Naive B cell (primary cell): ENCODE data around the gene ST3GAL6. TPM values are rescaled to one million over a fixed set of nuclear protein-coding genes. Genes with fewer than 3 reads are reported as not detected.
"Not testable (repeated sequence)": the region's sequence is repeated elsewhere in the genome, so short reads cannot be mapped to it uniquely, and the experiment has no call there.

Experiments used
- ATAC-seq, 2 donors: fragments of 150-1000 bp; cut with Tn5 transposase; 2 replicates each; pipeline ENCODE4 v1.10.0; 2021; ENCODE audit warnings: low read depth in 2 of 2, mild to moderate bottlenecking in 2 of 2, moderate library complexity in 2 of 2
- DNase-seq: peaks from one replicate; pipeline ENCODE4 v3.0.0; 2022
- H3K27ac Mint-ChIP-seq, 6 donors: one replicate each; pipeline ENCODE4 v1.8.0; 2020 to 2022; ENCODE audit warnings: mild to moderate bottlenecking in 6 of 6, mixed read lengths in 6 of 6, moderate library complexity in 5 of 6, inconsistent platforms in 2 of 6
- H3K27me3 Mint-ChIP-seq, 3 donors: one replicate each; pipeline ENCODE4 v1.8.0; 2021 to 2022; ENCODE audit warnings: mixed read lengths in 3 of 3, mild to moderate bottlenecking in 1 of 3
- H3K36me3 Mint-ChIP-seq, 2 donors: one replicate each; pipeline ENCODE4 v1.8.0; 2020 to 2022; ENCODE audit warnings: mixed read lengths in 2 of 2, inconsistent platforms in 1 of 2, mild to moderate bottlenecking in 1 of 2
- H3K4me1 Mint-ChIP-seq, 3 donors: one replicate each; pipeline ENCODE4 v1.8.0; 2020 to 2022; ENCODE audit warnings: mixed read lengths in 3 of 3, inconsistent platforms in 1 of 3, mild to moderate bottlenecking in 1 of 3, moderate library complexity in 1 of 3
- H3K4me3 Mint-ChIP-seq, 8 donors: one replicate each; pipeline ENCODE4 v1.8.0; 2020 to 2022; ENCODE audit warnings: mild to moderate bottlenecking in 8 of 8, mixed read lengths in 8 of 8, moderate library complexity in 8 of 8, inconsistent platforms in 2 of 8
- H3K9me3 Mint-ChIP-seq, 7 donors: one replicate each; pipeline ENCODE4 v1.8.0; 2020 to 2022; ENCODE audit warnings: mixed read lengths in 7 of 7, mild to moderate bottlenecking in 5 of 7, inconsistent platforms in 2 of 7, moderate library complexity in 1 of 7
- polyA plus RNA-seq, 6 donors: library from polyadenylated mRNA; unstranded; fragments of 300-500 nt; fragmentation: Illumina TruSeq; gene quantifications; one replicate each; pipeline ENCODE4 v1.2.3, GENCODE V29; 2021; ENCODE audit warnings: low read depth in 6 of 6

ST3GAL6 gene
- polyA plus RNA-seq, 6 donors from 2014 or later, result 0.18 to 1.2 (median 0.31) TPM; not detected in 2

DNA sequence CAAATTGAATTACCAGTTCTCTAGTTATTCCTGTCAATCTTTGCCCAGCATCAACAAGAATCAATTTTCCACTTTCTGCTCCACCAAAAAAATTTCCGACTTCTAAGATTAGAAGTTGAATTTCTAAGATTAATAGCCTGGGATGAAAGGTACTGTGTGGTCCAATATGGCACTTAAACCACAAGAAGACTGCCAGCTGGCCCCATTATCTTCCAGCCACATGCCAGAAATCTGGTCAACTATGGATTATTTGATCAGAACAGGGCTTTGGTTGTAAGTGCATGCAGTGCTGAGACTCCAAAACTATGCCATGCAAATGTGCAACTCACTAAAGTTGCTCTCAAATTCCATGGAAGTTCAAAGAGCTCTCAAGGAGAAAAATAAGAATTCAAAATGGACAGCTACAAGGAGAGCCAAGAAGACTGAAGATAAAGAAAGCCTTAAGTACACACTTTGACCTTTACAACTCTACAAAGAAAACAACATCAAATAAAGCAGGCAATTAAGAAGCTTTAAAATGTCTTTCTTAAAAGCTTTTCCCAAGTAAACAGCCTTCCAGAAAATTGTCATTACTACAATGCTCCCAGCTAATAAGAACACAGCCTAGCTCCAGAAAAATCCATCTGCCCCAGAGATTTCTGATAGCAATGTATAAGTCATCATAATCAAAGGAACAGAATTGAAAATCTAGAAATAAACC, 64.2 kb downstream of the ST3GAL6 start:
- H3K27me3 Mint-ChIP-seq, result no peaks in the 10 kb centered on the region
- no peak overlapping the region for H3K27ac Mint-ChIP-seq
- peaks cover 0 to 34% (median 13%) of the 10 kb centered on the region in 7 donors for H3K9me3 Mint-ChIP-seq
- ATAC-seq, result no peak
- DNase-seq, result no peak
- H3K36me3 Mint-ChIP-seq, result peaks cover 0 to 9% of the 10 kb centered on the region in 2 donors
- H3K4me1 Mint-ChIP-seq, result no peaks in the 10 kb centered on the region
- H3K4me3 Mint-ChIP-seq, result no peak overlapping the region

DNA sequence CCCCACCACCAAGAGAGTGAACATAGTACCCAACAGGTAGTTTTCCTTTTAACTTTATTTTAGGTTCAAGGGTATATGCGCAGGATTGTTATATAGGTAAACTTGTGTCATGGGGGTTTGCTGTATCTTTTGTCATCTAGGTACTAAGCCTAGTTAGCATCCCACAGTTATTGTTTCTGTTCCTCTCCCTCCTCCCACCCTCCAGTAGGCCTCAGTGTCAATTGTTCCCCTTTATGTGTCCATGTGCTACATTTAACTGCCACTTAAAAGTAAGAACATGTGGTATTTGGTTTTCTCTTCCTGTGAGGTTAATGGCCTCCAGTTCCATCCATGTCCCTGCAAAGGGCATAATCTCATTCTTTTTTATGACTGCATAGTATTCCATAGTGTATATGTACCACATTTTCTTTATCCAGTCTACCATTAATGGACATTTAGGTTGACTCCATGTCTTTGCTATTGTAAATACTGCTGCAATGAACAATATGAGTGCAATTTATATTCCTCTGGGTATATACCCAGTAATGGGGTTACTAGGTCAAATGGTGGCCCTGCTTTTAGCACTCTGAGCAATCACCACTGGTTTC, 66.2 kb downstream of the ST3GAL6 start:
- H3K27me3 Mint-ChIP-seq, result no peaks in the 10 kb centered on the region
- DNase-seq, result no peak
- no peak overlapping the region for H3K4me3 Mint-ChIP-seq
- H3K36me3 Mint-ChIP-seq, result peaks cover 0 to 9% of the 10 kb centered on the region in 2 donors
- ATAC-seq, result no peak
- peaks cover 0 to 34% (median 13%) of the 10 kb centered on the region in 7 donors for H3K9me3 Mint-ChIP-seq
- no peak overlapping the region for H3K27ac Mint-ChIP-seq
- H3K4me1 Mint-ChIP-seq, result no peaks in the 10 kb centered on the region

DNA sequence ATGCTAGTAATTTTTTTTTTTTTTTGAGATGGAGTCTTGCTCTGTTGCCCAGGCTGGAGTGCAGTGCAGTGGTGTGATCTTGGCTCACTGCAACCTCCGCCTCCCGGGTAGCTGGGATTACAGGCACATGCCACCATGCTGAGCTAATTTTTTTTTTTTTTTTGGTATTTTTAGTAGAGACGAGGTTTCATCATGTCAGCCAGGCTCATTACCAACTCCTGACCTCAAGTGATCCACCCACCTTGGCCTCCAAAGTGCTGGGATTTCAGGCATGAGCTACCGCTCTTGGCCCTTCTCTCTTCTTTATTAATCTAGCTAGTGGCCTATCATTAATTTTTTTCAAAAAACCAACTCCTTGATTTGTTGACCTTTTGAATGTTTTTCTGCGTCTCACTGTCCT, 67.9 kb downstream of the ST3GAL6 start:
- DNase-seq, H3K27ac Mint-ChIP-seq, H3K4me1 Mint-ChIP-seq, H3K4me3 Mint-ChIP-seq, H3K27me3 Mint-ChIP-seq, ATAC-seq, H3K36me3 Mint-ChIP-seq: not testable (repeated sequence)
- H3K9me3 Mint-ChIP-seq, result peaks cover 0 to 34% (median 13%) of the 10 kb centered on the region in 7 donors

DNA sequence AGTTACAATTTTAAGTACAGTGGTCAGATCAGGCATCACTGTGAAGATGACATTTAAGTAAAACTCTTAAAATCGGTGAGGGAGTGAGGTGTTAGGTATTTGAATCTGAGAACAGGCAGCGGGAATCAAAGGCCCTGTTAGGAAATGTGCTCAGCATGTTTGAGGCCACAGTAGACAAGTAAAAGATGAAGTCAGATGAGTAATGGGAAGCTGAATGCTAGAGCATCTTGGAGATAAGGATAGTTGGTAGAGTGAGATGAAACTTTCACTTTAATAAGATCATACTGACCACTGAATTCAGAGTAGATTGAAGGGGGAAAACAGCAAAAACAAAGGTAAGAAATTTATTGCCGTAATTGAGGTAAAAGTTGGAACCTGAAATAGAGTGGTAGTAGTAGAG, 76.7 kb downstream of the ST3GAL6 start:
- Mint-ChIP-seq H3K27ac (no peak overlapping the region), H3K9me3 (peaks cover 0 to 4% (median 3%) of the 10 kb centered on the region in 7 donors), H3K36me3 (peaks cover 0 to 7% of the 10 kb centered on the region in 2 donors), H3K4me1 (peaks cover 0 to 3% (median 0%) of the 10 kb centered on the region in 3 donors), H3K27me3 (no peaks in the 10 kb centered on the region), H3K4me3 (no peak overlapping the region)
- DNase-seq (no peak), ATAC-seq (no peak)

DNA sequence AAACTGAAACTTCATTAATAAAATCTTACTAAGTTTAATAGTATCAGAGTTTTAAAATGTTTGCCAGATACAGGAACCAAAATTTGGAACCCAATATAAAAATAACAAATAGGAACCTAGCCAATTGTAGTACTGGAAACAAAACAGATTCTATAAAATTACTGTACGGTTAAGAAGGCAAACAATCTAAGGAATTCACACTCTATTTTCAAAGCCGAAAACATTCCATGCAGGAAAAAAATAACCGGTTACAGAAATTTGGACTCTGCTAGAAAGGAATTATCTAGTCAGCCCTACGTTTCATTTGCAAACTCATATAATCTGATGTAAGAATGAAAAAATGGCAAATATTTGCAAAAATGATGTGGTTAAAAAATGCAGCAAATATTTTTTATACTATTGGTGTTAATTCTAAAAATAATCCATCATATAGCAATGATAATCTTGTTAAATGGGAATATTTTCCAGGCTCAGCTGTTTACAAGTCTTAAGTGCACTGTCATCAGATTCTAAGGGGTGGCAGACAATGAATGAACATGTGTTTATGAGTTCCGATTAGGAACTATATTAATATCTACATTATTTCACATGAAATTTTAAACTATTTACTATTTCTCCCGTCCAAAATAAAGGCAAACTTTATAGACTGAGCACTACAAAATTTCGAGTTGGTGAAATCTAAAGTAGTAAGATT, 80.3 kb downstream of the ST3GAL6 start:
- Mint-ChIP-seq H3K9me3 (peaks cover 0 to 4% (median 4%) of the 10 kb centered on the region in 7 donors), H3K27ac (no peak overlapping the region), H3K4me3 (no peak overlapping the region)

More for the DNA sequence above, 80.3 kb downstream of the ST3GAL6 start:
- no peak for ATAC-seq
- H3K36me3 Mint-ChIP-seq, result peaks cover 0 to 7% of the 10 kb centered on the region in 2 donors
- peaks cover 0 to 3% (median 0%) of the 10 kb centered on the region in 3 donors for H3K4me1 Mint-ChIP-seq
- H3K27me3 Mint-ChIP-seq, result no peaks in the 10 kb centered on the region
- DNase-seq, result no peak

Other genes with a start within 250 kb of the ST3GAL6 start
- 100 to 1,000 TPM in 1 of 6 donors, 10 to 100 TPM in 5; 53.1 to 153 (median 66.3) TPM for gene CLDND1, start 240.4 kb upstream of the ST3GAL6 start, polyA plus RNA-seq
- under 1 TPM in 2 of 6 donors, not detected in 4; 0.25 to 0.32 TPM for gene GPR15, start 231.4 kb upstream of the ST3GAL6 start, polyA plus RNA-seq
- 1 to 10 TPM; 1.9 to 3.5 (median 2.4) TPM for gene CPOX, start 169.7 kb upstream of the ST3GAL6 start, polyA plus RNA-seq
- gene DCBLD2, start 138.4 kb downstream of the ST3GAL6 start, polyA plus RNA-seq, result 1 to 10 TPM in 3 of 6 donors, under 1 TPM in 2, not detected in 1; 0.27 to 2.7 (median 1.7) TPM